GM23248 (cell line): ENCODE results near the gene CCL19.

Source experiments
- EZH2 ChIP-seq: fragments of 200-600 bp; sonication (generic); IDR thresholded peaks from 2 replicates; pipeline ENCODE4 v1.6.1; 2018; ENCODE audit warnings: antibody characterized with exemption, mild to moderate bottlenecking; ENCODE audit not compliant: insufficient read depth, poor library complexity, severe bottlenecking
- EZH2phosphoT487 ChIP-seq: fragments of 200-600 bp; sonication (generic); IDR thresholded peaks from 2 replicates; pipeline ENCODE4 v1.6.1; 2018; ENCODE audit warnings: antibody characterized with exemption, moderate library complexity, mild to moderate bottlenecking, low read depth; ENCODE audit not compliant: insufficient read depth

GRCh38 chr9:34694811-34695210, 3.7 kb upstream of the CCL19 start:
- TF ChIP-seq EZH2 (no peak), EZH2phosphoT487 (no peak)
